CD4-positive, alpha-beta T cell treated with Interleukin-17A for 1 hour (primary cell): Measurements from ENCODE around the gene ZNF140.

ENCODE experiments used
- DNase-seq: peaks from one replicate; pipeline ENCODE4 v3.0.0-alpha.2; 2020

The ZNF140 gene

GRCh38 chr12:133080368-133081158 lies at the start of gene ZNF140:
Gene ZNF140 (plus strand): TSS chr12:133080923. CDS start chr12:133081321, 398 bp downstream.
- DNase-seq = peak; percentile 98

DNA sequence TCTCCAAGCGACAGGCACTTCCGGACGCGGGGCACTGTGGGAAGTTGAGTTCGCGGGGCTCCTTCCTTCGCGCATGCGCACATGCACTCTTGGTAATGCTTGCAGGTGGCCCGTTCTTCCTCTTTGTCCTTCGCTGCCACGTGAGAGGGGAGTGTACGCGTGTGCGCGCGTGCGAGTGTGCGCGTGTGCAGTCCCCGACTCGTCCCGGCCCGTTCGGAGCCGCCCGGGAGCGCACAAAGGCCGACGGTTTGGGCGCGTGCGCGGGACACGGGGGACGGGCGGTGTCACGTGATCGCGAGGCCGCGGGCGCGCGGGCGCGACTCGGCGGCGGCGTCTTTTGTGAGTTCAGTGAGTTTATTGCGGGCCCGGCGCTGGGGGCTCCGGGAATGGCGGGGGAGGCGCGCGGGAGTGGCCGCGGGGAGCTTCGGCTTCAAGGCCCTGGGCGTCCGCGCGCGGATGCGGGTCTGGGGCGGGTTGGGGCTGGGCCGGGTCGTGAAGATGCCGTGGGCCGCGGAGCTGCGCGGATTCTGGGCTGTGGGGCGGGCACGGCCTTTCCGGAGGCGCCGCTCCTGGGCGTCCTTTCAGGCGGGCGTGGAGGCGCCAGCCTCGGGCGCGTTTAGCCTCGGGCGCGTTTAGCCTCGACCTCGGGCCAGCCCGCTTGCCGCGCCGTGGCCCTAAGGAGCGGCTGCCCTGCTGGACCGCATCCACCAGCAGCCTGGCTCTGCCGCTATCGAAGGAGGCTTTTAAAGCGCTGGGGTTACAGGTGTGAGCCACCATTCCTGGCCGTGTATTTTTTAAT lies 43.3 kb upstream of the ZNF140 start, which contains the start of gene ZNF84:
Gene ZNF84, plus strand, starts transcription at position 303 of the 799 bp plus-strand sequence. CDS start 3,959 bp downstream, outside the sequence.
- DNase-seq = peak; percentile 98

DNA sequence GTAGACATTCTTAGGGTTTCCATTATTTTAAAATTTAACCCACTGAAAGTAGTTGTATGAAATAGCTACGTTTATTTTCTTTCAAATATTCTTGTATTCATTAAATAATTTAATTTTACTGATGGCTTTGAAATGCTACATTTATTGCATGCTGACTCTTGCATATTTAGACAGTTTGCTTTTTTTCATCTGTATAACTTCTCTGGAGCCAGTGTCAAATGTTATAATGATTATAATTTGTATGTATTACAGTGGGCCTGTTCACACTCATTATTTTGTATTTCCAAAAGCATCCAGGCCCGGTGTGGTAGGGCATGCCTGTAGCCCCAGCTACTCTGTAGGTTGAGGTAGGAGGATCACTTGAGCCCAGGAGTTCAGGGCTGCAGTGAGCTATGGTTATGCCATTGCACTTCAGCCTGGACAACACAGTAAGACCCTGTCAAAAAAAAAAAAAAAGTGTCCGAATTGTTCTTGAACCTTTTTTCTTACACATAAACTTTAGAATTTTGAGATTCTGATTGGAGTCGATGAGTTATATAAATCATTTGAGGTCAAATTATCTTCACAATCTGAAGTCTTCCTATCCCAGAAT lies 42.5 kb upstream of the ZNF140 start:
- DNase-seq = no peak

- DNase-seq = no peak
Observed at GRCh38 chr12:133046698-133047097, 34.0 kb upstream of the ZNF140 start.

DNA sequence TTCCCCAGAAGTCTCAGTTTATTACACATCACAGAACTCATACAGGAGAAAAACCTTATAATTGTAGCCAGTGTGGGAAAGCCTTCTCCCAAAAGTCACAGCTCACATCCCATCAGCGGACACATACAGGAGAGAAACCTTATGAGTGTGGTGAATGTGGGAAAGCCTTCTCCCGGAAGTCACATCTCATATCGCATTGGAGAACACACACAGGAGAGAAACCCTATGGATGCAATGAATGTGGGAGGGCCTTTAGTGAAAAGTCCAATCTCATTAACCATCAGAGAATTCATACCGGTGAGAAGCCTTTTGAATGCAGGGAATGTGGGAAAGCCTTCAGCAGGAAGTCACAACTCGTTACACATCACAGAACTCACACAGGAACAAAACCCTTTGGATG lies 23.3 kb upstream of the ZNF140 start:
- DNase-seq = no peak

- peak; percentile 13 for DNase-seq
Observed at GRCh38 chr12:133058203-133059113, 22.3 kb upstream of the ZNF140 start.

DNA sequence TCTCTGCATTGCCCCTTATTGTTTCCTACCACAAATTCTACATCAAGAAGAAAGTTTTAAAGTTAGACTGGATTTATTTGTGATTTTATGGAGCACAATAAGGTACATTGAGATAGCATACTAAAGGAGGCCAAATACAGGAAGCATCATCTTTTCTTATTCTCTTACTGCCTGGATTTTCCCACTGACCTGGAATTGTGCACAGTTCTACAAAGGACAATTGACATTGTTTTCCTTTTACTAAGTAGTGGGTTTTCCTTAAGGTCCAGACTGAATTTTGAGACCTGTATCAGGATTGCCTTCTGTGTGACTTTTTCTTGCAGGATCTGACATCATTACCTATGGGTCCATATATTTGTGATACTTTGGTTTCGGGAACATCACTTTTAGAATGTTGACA lies 18.8 kb upstream of the ZNF140 start:
- no peak for DNase-seq

- DNase-seq = no peak
Observed at GRCh38 chr12:133063556-133063955, 17.2 kb upstream of the ZNF140 start.

DNA sequence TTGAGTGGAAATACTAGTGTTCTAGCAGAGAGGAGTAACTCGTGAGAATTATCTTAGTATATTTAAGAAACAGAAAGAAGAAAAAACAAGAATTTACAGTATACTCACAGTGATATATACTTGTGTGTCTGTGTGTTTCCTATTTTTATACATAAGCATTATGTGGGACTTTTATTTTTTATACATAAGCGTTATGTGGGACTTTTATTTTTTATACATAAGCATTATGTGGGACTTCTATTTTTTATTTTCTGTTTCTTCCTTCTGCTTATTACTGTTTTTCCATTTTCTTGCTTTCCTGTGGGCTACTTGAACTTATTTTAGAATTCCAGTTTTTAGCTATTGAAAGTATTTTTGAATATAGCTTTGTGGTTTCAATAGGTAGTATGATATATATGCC lies 6.9 kb upstream of the ZNF140 start:
- no peak for DNase-seq

DNA sequence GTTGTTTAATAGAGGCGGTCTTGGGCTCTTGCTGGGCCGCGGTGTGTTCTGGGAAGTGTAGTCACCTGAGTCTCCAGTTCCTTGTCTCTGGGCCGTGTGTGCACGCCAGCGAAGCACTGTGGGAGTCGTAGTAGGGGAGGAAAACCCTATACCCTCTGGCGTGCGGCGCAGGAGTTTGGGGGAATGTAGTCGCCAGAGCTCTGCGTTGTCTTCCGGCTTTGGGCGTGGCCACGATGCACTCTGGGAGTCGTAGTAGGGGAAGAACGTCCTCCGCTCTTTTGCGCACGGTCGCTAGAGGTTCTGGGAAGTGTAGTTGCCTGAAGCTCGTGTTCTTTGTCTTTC lies 726 bp upstream of the ZNF140 start:
- DNase-seq = peak; percentile 99

- DNase-seq = no peak
Observed at GRCh38 chr12:133081159-133081780, 547 bp downstream of the ZNF140 start.

- no peak for DNase-seq
Observed at GRCh38 chr12:133083345-133083744, 2.6 kb downstream of the ZNF140 start.

GRCh38 chr12:133105620-133106019 lies 24.9 kb downstream of the ZNF140 start:
- no peak for DNase-seq

- no peak for DNase-seq
Observed at GRCh38 chr12:133106253-133106652, 25.5 kb downstream of the ZNF140 start.

DNA sequence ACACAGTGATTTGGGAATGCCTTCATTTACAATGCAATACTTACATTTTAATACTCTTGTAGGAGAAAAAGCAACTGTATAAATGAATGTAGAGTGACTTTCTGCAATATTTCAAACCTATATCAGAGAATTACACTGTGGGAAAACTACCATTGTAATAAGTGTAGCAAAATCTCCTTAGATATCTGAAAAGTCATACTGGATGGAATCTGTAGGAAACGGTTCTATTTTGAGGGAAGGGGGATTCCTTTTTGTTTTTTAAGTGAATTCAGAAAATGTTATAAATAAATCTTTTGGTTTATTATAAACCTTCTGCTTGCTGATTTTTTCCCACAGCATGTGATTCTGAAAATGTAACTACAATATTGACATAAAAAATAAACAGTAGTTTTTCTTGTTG lies 26.4 kb downstream of the ZNF140 start:
- DNase-seq = no peak

DNA sequence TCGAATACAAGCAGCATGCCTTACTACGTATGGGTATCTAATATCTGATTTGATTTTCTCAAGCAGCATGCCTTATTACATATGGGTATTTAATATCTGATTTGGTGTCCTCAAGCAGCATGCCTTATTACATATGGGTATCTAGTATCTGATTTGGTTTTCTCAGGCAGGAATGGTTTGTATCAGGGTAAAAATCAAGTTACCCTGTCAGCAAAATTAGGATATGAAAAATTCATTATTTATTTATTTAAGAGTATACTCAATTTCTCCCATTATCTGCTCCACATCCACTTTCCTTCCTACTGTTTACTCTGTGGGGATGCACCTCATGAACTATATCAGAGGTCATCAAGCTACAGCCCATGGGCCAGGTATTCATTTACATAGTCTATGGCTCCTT lies 27.4 kb downstream of the ZNF140 start:
- no peak for DNase-seq

DNA sequence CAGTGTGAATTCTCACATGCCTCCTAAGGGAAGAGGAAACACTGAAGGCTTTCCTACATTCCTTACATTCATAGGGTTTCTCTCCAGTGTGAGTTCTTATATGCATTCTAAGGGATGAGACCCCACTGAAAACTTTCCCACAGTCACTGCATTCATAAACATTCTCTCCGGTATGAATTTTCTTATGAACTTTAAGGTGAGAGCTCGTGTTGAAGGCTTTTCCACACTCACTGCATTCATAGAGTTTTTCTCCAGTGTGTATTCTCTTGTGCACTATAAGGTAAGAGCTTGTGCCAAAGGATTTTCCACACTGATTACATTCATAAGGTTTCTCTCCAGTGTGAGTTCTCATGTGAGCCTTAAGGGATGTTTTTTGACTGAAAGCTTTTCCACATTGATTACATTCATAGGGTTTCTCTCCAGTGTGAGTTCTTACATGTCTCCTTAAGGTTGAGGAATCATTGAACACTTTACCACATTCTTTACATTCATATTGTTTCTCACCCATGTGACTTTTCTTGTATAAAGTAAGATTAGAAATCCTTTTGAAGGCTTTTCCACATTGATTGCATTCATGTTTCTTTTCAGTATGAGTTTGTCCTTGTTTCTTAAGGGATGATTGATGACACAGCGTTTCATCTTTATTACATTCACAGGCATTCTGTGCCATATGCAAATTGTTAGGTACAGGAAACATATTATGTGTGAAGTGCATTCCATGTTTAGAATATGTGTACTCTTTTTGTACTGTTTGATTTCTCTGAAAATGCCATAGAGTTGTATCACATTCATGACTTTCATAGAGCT lies 39.9 kb downstream of the ZNF140 start:
- DNase-seq = no peak

GRCh38 chr12:133124674-133125073 lies 44.0 kb downstream of the ZNF140 start:
- no peak for DNase-seq

DNA sequence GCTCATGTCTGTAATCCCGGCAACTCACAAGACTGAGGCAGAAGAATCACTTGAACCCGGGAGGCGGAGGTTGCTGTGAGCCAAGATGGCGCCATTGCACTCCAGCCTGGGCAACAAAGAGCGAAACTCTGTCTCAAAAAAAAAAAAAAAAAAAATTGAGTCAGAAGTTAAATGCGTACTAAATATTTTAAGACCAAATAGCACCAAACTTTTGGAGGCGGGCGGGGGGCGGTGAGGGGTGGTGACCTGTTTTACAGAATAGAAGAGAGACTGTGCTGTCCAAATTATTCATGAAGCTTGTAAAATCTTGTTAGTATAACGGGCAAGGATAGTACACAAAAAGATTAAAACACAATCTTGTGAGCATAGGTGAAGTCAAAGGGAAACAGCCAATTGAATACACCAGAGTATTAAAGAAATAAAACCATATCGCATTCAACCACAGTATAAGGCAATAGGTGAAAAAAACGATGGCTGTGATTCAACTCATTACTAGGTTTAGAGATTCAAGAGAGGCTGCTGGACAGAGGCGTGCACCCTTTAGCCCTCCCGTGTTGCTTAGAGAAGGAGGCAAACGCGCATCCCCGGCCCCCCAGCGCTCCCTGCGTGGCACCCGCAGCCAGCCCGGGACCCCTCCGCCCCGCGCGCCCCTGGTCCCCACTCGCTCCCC lies 48.8 kb downstream of the ZNF140 start:
- no peak for DNase-seq

- DNase-seq = peak; percentile 97
Observed at GRCh38 chr12:133130038-133130807, 49.5 kb downstream of the ZNF140 start, which contains the start of the genes ZNF10 and ZNF891. Gene ZNF10 (plus strand): TSS chr12:133130627. CDS start chr12:133144493, 13,866 bp downstream. Gene ZNF891 (minus strand): TSS chr12:133130274. CDS start chr12:133121918, 8,356 bp downstream.
